ENCODE results near the gene TRIM3.
A peak's percentile ranks its signal among the peaks of the same experiment; 100 is the strongest.

TRIM3 gene

DNA sequence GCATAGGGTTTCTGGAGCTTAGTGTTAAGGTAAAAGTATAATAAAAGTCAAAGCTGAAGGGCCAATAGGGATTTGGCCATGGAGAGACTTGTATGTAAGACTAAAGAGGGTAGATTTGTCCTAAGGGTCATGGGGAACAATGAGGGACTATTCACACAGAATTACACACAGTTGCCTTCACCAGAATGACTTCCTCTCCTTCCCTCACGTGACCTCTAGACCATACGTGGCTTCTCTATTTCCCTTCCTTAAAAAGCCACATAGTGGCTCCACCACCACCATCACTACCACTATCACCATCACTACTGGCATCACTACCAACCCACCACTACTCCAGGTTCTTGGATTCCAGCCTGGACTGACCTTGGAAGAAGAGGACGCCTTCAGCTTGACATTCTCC is 35.7 kb downstream of the TRIM3 start:
- no peak for DNase-seq (ENCODE audit: low read depth)

DNA sequence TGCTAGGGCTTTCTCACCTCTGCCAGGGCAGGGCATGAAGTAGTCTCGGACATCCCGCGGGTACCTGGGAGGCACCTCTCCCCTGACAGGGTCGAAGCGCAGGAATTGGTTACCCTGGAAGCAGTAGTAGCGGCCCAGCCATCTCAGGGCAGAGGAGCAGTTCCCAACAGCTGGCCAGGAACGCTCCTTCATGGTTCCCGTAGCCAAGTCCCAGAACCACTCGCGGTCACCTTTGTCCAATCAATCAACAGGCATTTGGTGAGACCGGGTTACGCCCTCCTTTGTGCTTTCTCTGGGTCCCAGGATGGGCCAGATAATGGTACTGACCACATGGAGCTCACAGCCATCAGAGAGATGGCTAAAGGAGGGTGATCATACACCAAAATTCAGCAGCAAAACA is 36.3 kb downstream of the TRIM3 start:
- no peak for DNase-seq (ENCODE audit: low read depth)

DNA sequence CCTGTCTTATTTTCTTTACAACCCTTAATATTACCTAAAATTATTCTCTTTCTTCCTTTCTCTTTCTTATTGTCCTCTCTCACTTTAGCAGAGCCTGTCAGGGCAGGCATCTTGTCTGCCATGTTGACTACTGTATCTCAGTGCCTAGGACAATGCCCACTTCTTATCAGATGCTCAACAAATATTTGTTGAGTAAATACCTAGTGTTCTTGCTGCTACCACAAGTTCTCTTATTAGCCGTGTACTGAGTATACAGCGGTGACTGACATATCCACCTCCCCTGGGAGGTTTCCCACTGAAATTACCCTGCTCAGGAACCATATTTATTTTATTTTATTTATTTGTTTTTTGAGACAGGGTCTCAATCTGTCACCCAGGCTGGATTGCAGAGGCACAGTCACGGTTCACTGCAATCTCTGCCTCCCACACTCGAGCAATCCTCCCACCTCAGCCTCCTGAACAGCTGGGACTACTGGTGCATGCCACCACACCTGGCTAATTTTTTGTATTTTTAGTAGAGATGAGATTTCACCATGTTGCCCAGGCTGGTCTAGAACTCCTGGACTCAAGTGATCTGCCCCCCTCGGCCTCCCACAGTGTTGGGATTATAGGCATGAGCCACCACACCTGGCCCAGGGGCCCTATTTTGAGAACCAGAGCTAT is 39.6 kb downstream of the TRIM3 start:
- DNase-seq (ENCODE audit: low read depth): no peak

DNA sequence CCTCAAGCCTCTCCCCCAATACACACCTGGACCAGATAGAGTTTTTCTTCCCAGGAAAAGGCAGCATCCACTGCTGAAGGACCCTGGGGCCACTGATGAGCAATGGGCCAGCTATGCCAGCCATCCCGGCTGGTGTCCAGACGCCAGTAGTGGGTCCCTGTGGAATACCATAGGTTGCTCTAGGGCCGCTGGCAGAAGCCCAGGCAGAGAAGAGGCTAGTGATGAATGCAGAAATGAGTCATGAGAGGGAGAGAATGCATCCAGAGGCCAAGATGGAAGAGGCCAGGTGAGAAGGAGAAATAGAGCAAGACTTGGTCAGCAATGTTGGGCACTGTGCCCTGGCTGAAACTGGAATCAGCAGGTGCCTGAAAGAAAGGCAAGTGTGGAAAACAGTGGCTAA is 41.9 kb downstream of the TRIM3 start:
- DNase-seq (ENCODE audit: low read depth): no peak

DNA sequence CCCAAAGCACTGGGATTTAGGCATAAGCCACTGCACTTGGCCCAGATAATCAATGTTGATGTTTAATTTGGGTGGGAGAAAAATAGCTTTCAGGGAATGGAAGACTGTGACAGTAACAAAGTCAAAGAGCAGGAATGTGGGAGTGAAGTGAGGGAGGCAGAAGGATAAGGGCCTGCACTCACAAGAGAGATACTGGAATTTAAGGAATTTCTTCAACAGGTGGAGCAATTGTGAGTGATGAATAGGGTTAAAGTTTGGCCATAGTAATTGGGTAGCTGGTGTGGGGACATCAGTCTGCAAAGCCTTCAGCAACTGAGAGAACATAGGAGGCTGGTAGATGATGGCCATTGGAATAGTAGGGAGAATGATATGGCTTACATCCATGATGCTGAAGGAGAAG is 46.2 kb downstream of the TRIM3 start:
- no peak for DNase-seq (ENCODE audit: low read depth)

DNA sequence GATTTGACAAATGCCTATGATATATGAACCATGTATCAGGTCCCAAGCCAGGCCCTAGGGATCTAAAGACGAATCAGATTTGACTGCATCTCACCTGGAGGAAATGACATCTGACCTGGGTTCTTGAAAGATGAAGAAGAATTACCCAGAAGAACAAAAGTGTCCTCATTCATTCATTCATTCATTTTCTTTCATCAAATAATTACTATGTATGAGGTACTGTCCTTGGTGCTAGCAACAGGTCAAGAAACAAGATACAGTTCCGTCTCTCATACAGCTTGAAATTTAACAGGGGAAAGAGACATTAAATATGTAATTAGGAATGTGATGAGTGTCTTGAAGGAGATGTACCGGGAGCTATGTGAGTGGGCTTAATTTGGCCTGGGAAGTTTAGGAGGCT is 53.1 kb downstream of the TRIM3 start:
- no peak for DNase-seq (ENCODE audit: low read depth)

DNA sequence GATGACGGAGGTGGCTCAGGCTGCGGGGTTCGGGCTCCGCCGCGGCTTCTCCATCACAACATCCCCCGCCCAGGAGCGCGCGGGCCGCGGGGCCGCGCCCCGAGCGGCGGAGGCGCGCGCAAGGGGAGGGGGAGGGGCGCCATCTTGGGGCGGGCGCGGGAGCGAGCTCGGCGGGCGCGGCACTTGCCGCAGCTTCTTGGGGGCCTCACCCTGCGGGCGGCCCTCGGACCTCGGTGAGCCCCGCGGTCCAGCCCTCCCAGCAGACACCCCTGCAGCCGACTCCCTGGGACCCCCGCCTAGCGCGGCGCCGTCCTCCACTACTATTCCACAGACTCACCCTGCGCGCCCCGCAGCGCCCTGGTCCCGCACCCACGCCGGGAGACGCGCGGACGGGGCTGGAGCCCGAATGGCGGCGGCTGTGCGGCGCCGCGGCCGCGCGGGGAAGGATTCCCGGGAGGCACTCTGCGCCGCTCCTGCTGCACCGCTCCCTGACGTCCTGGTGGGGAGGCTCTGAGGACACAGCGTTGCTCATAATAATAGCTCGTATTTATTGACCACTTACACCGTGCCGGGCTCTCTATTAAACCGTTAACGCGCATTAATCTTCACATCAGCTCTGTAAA is 54.6 kb downstream of the TRIM3 start, which contains the start of gene APBB1:
APBB1 (minus strand) TSS at position 86 of the 623 bp plus-strand sequence. CDS start 7,747 bp downstream, outside the sequence.
- DNase-seq (ENCODE audit: low read depth): peak; percentile 64

DNA sequence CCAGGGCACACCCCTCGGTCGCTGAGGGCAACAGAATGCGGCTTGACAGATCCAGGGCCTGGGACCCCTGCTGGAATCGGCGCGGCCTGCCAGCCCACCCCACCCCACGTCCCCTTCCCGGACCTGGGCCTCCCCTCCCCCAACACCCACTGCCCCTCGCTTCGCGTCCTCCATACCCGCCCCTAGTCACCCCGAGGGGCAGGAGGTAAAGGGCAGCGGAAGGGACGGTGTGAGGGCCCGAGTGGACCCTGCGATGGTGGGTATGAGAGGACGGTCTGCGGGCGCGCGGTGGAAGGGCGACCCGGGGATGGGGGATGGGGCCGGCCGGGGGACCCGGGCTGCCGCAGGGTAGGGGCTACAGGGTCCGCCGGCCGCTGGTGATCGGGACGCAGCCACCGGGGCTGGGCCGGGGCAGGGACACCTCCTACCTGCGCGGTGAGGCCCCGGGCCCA is 55.2 kb downstream of the TRIM3 start:
- no peak for DNase-seq (ENCODE audit: low read depth)

DNA sequence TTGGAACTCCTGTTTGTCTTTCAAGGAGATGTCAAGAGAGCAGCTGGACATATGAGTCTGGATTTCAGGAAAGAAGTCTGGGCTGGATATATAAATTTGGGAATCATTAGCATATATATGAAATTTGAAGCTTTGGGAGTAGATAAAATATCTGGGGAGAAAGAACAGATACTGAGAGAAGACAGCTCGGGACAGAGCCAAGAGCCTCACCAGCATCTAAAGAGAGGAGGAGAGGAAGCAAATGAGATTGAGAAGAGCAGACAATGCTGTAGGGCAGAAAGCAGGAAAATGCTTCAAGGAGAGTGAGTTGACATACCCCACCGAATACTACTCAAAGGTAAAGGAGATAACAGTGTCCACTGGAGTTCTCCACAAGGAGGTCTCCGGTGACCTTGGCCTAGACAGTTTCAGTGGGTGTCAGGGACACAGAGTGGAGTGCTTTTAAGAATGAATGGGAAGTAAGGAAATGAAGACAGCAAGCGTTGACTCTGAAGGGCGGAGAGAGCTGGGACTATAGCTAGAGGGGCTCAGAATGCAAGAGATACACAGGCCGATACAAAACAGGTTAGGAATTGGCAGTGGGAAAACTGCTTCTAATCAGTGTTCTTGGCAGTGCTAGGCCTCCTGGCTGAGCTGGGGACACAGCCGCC is 55.7 kb downstream of the TRIM3 start:
- DNase-seq (ENCODE audit: low read depth): no peak

DNA sequence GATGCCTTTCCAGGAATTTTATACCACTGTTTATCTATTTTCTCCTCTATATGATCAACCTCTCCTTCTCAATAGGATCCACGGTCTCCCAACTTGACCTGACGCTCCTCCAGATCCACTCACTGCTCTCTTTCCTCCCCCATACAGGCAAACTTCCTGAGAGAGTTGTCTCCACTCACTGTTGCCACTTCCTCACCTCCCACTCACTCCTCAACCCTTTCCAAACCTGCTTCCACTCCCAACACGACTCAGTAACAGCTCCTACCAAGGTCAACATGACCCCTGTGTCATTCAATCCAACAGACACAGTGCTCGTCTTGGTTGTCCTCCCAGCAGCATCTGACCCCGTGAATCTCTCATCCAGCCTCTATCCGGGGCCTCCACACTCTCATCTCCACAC is 57.9 kb downstream of the TRIM3 start:
- DNase-seq (ENCODE audit: low read depth): no peak

DNA sequence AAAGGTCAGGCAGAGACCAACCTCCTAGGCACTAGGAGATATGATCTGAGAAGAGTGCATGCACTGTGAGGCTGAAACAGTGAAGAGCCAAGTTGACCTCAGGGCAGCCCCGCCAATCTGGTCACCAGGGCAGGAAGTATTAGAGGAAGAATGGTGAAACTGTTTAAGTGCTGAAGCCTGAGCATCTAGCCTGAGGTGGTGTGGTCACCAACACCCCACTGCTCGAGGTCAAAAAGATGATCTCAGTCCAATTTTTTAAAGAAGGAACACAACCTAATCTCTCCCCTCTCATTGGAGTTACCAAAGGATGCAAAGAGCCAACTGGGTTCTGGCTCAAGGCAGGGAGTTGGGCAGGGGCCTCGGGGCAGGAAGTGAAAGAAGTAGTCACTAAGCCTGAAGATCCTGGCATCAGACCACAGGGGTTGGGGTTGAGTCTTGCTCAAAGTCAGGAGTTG is 58.8 kb downstream of the TRIM3 start:
- DNase-seq (ENCODE audit: low read depth): no peak

DNA sequence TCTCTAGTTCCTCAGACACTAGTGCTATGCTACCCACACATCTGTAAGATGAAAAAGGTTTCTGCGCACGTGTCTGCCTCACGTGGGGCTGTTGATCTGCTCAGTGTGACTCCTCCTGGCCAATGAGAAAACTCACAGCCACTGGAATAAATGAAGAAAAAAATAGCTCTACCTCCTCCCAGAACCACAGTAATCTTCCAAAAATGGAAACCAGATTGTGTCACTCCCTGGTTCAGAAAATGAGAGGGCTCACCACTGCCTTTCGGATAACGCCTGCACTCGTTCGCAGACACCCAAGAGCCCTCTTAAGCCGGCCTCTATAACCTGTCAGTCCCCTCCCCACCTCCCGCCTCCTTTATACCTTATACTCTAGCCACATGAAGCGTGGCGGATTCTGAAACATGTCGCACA is 59.9 kb downstream of the TRIM3 start:
- no peak for DNase-seq (ENCODE audit: low read depth)

DNA sequence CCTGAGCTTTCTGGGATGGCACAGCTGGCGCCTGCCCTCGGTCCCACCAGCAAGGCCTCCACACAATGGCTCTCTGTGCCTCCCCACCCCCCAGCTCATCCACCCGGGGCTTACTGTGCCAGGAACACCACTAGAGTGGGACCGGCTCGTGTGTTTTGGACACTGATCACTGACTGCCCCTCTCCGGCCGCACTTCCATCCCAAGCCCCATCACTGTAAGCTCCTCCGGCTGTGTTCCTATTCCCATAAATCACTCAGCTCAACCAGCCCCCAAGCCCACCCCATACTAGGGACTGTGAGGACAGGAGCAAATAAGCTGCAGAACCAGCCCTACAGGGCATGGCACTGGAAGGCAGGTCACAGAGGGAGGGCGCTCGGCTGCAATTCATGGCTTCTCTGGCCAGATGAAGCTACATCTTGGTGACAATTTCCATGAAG is 62.1 kb downstream of the TRIM3 start:
- DNase-seq (ENCODE audit: low read depth): no peak

DNA sequence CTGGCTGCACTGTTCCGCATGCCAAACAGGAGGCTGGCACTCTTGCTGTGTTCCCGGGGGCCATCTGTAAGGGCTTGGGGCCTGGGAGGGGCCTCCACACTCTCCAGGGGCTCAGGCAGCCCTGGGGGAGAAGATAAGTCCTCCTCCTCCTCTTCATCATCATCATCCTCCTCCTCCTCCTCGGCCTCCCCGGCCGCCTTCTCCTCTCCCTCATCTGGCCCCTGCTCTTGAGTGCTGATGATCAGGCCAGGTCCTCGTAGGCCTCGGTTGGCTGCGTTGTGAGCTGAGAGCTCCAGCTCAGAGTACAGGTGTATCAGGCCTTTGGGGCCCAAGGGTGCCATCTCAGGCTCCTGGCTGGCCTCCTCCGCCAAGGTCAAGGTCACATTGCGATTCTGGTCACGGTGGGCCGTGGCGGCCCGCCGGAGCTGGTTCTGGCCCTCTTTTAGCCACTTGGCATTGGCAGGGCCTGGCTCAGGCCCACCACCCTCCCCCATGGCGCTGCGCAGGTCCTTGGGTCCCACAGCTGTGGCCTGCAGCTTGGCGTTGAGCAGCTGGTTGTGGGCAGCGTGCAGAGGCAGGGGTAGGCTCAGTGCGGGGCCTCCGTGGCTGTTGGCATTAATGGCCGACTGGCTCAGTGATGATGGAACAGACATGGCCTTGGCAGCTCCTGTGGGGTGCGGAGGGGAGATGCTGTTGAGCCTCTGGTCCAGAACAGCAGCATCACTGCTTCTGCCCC is 62.9 kb downstream of the TRIM3 start:
- no peak for DNase-seq (ENCODE audit: low read depth)

DNA sequence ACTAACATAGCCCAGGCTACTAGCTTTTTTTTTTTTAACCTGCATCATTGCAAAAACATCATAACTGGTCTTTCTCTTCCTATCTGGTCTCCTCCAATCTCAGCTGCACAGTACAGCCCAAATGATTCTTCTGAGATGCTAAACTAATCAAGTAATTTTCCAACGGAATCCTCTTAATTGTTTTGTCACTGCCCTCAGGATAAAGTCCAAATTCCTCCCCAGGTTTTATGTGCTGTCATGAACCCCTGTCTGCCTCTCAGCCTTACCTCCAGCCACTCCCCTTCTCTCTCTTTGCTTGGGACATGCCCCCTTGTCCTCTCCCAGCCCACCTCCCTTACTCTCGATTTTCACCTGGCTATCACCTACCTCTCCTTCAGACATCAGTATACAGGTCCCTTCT is 67.4 kb downstream of the TRIM3 start:
- no peak for DNase-seq (ENCODE audit: low read depth)

DNA sequence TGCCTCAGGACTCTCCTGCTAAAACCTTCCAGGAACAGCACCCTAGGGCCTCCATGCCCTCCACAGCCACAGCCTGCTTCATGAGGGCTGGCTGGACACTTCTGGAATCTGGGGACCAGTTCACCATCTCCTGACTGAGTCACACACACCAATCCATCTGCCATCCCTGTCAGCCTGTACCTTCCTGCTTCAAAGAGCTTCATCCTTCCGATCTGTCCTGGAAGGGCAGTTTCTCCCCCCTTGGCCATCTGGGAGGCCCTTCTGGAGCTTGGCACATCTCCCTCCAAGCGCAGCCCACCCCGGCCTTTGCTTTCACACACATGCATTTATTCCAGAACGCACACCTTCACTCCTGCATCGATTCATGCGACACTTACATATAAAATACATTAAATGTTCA is 67.9 kb downstream of the TRIM3 start:
- no peak for DNase-seq (ENCODE audit: low read depth)

DNA sequence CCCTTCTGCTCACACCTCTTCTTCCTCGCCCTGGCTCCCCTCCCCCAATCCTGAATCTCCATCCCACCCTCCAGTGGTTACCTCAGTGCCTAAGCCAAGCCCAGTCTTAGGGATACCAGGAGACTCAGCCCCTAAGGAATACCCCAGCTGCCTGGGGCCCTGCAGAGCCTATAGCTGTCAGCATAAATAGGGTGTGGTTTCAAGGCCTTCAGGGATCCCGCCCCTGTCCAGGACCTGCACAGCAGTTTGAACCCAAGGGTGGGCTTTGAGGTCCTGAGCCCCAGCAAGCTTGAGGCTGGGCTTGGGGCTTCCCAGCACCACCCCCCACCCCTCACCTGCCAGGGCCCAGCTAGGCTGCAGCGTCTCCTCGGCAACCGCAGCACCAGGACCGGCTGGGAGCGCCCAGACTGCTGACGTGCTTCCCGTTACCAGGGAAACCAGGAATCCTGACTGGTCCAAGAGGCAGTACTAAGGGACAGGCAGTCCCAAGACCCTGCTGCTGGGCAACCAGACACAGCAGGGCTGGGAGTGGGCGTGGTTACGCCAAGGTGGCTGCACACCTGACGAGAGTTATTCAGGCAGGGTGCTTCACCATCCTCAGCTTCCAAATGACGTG is 68.6 kb downstream of the TRIM3 start:
- no peak for DNase-seq (ENCODE audit: low read depth)

DNA sequence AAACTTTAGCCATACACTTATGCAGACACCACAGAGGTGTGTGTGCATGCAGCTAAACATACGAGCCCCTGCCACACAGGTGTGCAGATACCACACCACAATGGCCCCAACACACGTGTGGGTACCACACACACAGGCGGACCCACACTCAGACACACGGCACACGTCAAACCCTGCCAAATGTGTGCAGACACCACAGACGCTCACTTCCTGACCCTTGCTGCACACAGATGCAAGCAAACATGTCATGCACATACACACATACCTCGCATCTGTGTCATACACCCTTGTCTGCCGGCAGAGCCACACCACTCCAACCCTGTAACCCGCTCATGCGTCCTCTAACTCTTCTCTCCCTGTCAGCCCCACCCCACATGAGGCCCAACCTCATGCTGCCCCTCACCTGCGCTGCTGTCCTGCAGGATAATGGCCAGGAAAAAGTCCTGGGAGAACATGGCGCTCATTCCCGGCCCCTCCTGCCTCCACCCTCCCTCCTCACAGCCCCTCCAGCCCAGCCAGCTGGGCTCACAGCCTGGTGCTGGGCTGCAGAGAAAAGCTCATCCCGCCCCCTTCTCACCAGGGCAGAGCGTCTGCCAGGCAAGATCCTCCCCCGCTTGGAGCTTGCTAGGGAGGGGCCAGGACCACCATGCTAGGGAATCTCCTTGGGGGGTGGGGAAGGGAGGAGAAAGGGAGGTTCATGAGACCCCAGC is 69.2 kb downstream of the TRIM3 start:
- no peak for DNase-seq (ENCODE audit: low read depth)

DNA sequence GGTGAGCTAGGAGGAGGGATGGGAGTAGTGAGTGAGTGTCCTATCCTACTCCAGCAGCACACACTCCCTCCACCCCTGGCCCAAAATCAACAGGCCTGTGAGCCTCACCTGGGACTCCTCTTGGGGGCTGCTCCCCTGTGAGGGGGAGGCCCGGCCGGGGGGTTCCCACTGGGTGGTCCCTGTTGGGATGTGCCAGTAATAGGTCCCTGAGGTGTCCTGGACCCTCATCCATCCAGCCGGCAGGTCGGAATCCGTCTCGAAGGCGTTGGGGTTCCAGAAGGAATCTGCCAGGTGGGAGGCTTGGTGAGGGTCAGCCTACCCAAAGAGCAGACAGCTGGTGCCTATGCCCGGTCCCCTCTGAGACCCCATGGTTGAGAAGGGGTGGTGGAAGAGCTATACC is 70.2 kb downstream of the TRIM3 start:
- DNase-seq (ENCODE audit: low read depth): no peak

DNA sequence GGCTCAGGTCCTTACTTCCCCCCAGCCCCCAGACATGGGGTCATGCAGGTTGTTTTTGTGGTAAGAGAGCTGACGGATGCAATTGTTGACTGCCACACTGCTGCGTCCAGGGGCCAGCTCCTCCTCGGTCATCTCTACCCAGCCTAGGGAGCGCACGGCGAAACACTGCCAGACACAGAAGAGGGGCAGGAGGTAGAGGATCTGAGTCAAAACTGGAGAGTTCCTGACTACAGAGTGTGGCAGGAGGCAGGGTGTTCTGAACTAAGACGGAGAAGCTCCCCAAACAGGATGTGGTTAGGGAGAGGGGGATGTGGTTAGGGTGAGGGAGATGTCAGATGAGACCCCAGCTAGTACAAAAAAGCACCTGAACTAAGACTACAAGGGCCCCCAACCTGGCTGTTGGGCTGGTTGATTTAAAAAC is 71.2 kb downstream of the TRIM3 start:
- peak; percentile 35 for DNase-seq (ENCODE audit: low read depth)

DNA sequence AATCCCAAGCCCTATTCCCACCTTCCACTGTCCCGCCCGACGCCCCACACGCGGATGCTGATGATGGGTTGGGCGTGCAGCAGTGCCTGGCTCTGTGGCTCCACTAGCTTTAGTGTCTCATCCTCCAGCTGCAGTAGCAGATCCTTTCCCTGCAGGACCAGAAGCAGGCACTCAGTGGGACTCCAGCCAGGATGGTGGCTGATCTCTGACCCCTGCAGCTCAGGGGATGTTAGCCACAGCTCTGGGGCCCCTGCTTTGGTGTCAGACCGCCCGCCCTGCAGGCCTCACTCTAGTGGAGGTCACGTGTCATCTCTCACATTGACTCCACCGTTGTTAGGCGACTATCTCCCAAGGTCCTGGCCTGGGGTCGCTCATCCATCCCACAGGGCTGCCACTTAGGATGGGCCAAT is 71.7 kb downstream of the TRIM3 start:
- no peak for DNase-seq (ENCODE audit: low read depth)

All from activated T-helper 9 cell treated with anti-CD3 and anti-CD28 coated beads, Interleukin-2, amount 50 U/mL, for 16 hours (primary cell).